Hematopoietic multipotent progenitor cell (in vitro differentiated cells): ENCODE results near the gene IGF2BP1. TPM values are rescaled to one million over a fixed set of nuclear protein-coding genes. Genes with fewer than 3 reads are reported as not detected.
"Not testable (repeated sequence)": the region's sequence is repeated elsewhere in the genome, so short reads cannot be mapped to it uniquely, and the experiment has no call there.

Source experiments
- DNase-seq, 3 donors: peaks; one replicate each; pipeline ENCODE4 v3.0.0-alpha.2; 2011 to 2015; ENCODE audit warnings: low read depth in 2 of 3, low spot score in 2 of 3
- total RNA-seq: library from RNA; depleted of rRNA; stranded (reverse); fragments of >200 nt; gene quantifications from one replicate; pipeline ENCODE4 v1.2.3, GENCODE V29; 2012

IGF2BP1 gene
- total RNA-seq, 1 donor: under 0.01 TPM

DNA sequence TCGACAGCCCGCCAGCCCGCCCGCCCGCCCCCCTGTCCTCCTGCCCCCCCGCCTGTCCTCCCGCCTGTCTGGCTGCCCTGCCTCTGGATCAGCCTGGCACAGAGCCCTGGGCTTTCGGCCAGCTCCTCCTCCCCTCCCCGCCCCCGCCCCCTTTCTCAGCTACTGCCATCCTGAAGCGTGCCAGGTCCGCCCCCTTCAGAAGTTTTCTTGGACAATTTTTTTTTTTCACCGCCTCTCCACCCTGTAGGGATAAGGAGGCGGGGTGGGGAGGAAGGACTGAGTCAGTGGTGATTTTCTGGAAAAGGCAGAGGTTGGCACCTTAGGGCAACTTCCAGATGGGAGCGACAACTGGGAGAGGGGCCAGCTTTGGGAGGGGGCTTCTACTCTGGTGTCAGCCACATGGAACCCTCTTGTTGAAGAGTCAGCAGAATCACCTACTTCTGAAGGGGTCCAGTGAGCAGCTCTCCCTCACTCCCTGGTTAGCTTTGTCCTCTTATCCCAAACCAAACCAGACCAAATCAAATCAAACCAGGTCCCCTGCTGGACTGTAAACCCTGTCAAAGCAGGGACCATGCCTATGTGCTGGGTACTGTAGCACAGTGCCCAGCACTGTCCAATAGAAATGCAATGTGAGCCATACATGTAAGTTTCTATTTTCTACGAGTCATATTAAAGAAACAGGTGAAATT, 19.7 kb downstream of the IGF2BP1 start:
- no peak for DNase-seq

DNA sequence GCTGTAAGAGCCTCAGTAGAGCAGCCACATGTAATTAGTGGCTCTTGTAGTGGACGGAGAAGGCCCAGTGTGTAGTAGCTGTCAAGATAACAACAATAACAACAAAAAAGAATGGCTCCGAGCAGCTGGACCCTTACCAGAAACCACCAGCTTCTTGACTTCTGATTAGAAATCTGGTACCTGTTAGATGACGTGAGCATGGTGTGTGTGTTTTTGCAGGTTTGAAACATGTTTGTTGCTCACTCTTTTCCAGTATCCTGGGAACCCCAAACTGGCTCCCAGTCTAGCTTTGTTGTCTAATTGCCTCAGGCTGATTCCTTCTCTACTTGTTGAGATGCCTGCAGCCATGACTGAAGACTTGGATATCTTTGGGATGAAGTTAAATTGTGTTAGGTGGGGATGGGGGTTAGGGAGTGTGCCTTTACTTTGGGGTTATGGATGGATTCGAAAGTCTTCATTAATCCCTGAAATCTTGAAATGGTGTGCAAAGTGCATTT, 21.0 kb downstream of the IGF2BP1 start:
- no peak for DNase-seq

DNA sequence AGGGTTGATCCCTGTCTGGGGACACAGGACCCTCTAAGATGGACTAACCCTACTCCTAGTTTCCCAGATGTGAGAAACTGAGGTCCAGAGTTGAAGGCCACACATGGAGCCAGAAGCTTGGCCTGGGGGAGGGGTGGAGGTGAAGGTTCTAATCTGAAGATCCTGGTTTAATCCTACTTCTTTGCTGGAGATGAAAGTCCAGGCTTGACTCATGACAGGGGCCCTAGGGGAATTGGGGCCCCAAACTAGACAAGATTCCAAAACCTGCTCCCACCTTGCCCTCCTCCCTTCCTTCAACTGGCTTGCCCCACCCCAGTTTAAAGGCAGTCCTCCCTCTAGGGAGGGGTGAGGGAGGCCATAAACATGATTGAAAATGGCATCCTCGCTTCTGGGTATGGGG, 21.6 kb downstream of the IGF2BP1 start:
- DNase-seq: no peak

DNA sequence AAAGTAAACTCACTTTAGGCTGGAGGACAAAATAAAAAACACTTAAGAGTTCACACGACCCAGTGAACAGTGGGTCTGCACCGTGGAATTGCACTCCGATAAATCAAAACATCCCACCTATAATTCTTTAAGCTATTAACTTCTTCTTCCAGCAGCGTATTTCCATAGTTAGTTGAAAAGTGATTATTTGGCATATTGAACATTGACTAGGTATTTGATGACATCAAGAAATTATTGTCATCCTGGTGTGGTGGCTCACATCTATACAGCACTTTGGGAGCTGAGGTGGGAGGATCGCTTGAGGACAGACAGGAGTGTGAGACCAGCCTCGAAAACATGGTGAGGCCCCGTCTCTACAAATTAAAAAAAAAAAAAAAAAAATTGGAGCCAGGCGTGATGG, 23.4 kb downstream of the IGF2BP1 start:
- no peak for DNase-seq

DNA sequence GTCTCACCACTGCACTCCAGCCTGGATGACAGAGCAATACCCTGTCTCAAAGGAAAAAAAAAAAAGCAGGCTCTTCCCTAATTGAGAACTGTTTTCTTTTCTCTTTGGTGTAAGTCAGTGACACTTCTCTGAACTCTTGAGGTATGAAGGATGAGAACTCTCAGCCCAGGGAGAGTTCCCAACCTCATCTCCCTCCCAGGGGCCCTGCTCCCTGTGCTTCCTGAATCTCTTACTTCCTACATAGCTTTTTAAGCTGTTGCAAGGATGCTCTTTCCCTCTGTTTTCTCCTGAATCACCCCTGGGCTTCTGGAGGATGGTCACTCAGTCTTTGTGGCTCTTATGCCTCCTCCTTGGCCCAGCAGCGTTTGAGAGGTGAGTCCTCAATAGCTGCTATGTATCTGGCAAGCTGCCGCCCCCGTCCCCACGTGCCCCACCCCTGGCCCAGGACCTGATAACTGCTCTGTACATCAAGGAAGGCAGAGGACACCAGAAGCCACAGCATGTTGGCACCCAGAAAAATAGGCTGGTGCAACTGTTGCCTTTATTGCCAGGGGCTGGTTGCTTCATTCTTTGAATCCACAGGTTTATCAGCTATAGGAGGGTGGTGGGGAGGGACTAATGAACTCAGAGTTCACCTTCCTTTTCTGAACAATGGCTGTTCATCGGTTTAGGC, 24.0 kb downstream of the IGF2BP1 start:
- DNase-seq: no peak

DNA sequence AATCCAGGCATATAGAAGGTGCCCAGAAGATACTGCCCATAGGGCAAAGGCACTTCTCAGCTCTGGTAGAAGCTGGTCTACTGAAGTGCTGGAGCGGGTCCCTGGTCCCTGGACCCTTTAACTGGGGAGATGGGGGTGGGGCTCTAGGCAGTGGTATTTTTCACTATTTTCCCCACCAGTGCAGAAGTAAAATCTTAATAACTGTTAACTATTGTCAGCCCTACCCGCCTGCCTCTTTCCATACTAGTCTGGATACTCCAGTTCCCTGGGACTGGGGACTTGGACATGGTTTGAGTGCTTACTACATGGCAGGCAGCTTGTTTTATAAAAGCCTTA, 24.6 kb downstream of the IGF2BP1 start:
- no peak for DNase-seq

DNA sequence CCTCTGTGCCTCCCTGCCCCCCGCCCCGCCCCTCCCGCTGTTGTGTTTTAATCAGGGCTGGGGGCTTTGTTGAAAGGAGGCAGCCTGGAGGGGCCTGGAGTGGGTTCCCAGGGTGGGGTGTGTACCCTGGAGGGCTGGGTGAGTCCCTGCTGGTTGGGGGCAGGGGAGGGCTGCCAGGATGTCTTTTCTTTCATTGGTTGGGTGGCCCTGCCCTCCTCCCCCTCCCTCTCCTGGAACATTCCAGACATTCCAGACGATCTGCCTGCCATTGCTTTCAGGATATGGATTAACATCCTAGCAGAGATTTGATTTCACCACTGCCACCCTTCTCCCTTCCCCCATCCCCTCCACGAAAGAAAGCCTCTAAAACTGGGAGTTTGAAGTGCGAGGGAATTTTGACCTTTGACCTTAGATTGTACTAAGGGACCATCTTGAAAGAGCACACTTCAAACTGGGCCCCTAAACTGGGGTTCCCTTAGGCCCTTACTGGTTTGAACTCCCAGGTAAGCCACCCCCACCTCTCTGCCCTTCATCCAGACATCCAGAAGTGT, 25.3 kb downstream of the IGF2BP1 start:
- DNase-seq: no peak

DNA sequence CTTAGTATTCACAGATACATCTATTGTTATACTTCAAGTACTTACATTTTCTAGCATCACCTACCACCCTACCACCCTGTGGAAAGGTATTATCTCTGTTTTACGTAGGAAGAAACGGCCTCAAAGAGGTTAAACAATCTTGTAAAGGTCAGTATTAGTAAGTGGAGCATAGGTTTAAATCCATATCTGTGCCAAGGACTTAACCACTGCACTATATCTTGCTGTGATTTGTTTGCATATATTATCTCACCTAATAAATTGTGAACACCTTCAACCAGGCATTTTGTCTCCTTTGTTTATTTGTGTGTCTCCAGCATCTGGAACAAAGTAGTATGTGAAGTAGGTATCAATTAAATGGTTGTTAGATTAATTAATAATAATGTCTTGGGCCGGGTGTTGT, 27.3 kb downstream of the IGF2BP1 start:
- DNase-seq: no peak

DNA sequence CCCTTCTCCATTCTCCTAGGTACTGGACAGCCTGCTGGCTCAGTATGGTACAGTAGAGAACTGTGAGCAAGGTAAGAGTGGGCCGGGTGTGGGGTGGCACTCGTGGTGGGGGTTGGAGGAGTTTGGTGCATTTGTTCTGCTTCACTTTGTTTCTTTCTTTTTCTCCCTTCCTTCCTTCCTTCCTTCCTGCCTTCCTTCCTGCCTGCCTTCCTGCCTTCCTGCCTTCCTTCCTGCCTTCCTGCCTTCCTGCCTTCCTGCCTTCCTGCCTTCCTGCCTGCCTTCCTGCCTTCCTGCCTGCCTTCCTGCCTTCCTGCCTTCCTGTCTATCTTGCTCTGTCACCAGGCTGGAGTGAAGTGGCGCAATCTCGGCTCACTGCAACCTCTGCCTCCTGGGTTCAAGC, 29.3 kb downstream of the IGF2BP1 start:
- not testable (repeated sequence) for DNase-seq

DNA sequence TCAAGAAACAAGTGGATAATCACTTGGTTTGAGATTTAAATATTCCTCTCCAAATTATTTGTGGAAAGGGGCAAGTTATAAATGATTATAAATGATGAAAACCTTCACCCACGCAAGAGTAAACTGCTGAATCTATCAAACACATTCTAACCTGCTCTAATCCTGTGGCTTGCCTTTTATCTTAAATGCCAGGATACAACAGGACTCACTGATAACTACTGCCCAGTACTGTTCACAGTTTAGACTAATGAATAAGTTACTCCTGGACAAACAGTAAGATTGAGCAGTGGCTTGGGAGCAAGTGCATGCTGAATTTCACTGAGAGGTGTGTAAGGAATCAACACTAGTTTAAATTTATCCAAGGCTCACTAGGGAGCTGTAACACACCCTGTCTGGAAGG, 31.1 kb downstream of the IGF2BP1 start:
- DNase-seq: no peak

DNA sequence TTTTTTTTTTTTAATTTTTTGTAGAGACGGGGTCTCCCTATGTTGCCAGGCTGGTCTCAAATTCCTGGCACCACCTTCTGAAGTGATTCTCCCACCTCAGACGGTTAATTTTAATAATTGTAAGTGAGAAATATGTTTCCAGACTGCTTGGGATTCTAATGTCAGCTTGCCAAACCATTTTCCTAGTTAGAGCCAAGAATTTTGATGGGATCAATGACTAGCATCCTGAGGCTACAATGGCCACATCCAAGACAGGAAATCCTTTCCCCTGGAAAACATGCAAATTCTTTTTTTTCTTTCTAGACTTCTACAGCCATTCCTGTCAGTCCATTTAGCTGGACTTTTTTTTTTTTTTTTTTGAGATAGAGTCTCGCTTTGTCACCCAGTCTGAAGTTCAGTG, 32.6 kb downstream of the IGF2BP1 start:
- no peak for DNase-seq

DNA sequence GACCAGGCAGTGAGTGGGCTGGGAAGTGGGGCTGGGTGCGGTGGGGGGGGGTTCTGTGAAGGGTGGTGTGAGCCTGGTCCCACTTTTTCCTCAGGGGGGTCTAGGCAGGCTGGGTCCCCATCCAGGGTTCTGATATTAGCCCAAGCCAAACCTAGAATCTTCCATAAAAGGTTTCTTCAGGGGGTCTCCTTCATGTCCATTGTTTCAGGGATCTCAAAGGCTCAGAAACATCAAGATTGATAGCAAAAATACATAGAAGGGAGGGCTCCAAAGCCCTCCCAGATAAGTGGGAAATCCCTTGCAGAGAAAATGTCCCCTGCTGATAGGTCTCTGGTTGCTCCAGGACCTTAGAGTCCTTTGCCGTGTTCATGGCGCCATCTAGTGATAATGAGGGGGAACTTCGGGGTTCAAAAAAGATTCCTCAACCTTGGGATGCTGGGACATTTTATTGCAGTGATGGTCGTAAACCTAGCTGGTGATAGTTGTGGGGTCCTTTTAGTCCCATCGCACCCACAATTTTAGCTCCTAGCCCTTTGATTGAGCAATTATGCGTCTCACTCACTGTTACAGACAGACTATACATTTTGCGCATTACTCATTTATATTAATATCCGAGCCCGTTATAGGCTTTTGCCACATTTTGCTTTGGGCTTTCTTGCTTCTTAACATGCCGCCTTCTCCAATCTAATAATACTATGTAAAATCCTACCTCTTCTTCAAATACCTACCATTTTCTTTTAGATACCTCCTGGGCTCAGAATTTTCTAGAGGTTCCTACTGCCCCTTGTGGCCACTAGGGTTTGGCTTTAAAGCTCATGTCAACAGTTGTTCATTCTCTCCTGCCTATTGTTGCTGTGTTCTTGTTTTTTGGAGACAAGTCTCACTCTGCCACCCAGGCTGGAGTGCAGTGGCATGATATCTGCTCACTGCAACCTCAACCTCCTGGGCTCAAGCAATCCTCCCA, 35.1 kb downstream of the IGF2BP1 start:
- DNase-seq: peak; percentile 17 to 77 (median 68)

DNA sequence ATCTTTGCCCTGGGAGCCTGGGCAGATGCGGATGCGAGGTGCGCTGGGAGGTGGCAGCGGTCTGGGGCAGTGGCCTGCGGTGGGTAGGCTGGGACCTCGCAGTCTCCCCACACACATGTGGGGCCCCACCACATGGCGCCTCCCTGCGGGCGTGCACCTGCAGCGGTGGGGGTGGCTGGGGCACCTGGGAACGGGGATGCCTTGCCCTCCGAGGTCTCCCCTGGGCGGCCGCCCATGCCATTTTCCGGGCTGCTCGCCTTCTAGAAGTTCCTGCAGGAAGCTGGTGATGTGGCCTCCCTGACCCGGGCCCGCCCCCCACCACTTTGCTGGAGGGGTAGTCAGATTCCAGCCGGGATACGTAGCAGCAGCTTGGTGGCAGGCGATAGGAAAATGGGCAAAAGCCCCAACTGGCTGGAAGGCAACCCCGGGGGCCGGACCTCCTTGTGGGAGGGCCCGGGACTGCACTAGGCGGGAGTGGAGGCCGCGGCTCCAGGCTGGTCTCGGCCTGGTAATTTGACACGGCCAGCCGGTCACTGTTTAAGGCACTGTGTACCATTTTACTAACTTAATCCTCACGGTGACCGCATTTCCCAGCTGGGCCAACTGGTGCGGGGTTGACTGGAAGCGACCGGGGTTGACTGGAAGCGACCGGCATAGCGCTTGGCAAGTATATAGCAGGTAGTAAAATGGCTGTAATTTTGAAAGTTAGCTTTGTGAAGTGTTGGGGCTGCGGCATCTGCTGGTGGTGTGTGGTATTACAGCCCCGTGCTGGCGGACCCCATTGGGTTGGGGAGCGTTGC, 38.5 kb downstream of the IGF2BP1 start:
- peak in 1 of 3 donors; percentile 12 for DNase-seq

DNA sequence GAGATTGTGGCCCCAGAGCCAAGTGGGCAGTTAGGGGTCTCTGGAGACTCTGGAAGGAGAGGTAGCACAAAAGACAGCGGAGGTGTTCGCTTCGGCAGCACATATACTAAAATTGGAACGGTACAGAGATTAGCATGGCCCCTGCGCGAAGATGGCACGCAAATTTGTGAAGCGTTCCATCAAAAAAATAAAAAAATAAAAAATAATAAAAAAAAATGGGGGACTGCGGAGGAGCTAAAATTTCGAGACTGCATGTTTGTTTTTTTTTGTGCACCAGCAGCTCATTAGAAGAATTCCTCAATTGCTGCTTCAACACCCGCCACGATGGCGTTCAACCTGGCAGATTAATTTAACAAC, 39.1 kb downstream of the IGF2BP1 start:
- DNase-seq: no peak

DNA sequence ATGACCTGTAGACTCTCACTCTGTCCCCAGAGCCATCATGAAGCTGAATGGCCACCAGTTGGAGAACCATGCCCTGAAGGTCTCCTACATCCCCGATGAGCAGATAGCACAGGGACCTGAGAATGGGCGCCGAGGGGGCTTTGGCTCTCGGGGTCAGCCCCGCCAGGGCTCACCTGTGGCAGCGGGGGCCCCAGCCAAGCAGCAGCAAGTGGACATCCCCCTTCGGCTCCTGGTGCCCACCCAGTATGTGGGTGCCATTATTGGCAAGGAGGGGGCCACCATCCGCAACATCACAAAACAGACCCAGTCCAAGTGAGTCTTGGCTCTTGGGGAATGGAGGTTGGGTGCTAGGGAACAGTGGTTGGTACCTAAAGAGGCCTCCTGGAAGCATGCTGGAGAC, 41.0 kb downstream of the IGF2BP1 start:
- no peak for DNase-seq

DNA sequence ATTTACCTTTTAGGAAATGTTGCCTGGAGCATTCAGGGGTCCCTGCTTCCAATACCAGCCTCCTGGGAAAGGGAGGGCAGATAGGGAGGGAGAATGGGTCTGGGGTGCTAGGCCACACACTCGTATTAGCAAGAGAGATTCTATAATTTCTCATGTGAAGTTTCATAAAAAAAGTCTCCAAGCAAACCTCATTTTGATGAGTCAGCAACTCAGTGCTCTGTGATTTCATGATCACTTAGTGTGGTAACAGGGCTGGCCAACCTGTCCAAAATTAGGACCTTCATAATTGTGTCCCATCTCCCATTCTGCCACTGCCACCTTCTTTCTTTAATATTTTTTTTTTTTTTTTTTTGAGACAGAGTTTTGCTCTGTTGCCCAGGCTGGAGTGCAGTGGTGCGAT, 41.4 kb downstream of the IGF2BP1 start:
- no peak for DNase-seq

DNA sequence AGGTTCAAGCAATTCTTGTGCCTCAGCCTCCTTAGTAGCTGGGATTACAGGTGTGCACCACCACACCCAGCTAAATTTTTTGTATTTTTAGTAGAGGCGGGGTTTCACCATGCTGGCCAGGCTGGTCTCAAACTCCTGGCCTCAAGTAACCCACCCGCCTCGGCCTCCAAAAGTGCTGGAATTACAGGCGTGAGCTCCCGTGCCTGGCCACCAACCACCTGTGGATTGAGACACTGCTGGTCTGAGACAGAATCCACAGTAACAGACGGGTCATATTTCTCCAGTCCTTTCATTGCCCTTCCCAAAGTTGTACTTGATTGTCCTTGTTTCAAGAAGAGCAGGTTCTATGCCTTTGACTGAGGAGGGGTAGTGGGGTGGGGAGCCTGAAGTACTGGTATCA, 42.3 kb downstream of the IGF2BP1 start:
- DNase-seq: not testable (repeated sequence)

DNA sequence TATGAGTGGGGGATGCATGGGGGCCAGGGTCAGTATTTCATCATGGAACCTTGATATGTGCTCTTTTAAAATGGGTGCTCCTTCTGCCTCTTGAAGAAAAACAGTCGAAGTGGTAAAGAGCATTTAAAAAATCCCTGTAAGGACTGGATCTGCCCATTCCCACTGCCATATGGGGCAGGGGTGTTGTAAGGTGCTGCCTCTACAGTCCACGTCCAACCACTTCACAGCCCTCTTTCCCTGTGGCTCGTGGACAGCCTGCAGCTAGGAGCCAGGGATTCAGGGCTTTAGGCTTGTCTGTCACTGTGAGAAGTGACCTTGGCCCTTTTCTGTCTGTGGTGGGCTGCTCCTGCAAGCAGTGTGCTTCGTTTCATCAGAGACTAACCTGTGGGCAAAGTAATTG, 44.3 kb downstream of the IGF2BP1 start:
- DNase-seq: no peak

DNA sequence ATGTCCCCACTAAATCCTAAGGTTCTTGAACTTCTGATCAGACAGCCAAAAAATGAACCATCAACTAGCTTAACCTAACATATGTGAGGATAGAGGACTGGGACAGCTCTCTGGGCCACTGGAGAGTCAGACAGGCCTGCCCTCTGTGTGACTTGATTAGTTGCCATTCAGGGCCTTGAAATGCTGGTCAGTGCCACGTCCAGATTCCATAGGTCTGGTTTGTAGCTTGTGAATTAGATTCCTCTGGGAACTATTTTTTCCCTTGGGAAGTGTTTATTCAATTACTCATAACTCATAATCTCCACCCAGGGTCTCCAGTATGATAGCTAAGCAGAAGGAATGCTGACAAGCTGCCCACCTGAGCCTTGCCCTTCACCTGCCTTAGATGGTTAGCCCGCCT, 48.2 kb downstream of the IGF2BP1 start:
- DNase-seq: no peak

DNA sequence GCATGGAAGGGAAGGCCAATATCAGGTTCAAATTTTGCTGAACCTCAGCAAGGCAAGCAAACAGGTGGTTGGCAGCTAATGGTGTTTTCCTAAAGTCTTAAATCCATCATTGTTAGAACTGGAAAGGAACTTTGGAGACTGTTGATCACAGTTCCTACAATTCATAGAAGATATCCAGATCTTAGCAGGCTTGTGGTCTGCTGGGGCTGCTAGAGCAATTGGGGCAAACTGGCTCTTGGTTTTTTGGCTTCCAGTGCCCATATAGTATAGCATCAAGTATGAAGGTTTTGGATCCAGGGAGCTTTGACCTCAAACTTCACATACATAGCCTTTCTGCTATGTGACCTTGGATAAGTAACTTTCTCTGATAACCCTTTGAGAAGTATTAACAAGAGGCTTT, 49.7 kb downstream of the IGF2BP1 start:
- DNase-seq: no peak
